Smooth muscle cell (in vitro differentiated cells): Measurements from ENCODE around the gene ADO. TPM values are rescaled to one million over a fixed set of nuclear protein-coding genes. Genes with fewer than 3 reads are reported as not detected.

ENCODE experiments used
- DNase-seq: peaks from one replicate; lab custom pipeline; 2025; ENCODE audit not compliant: unreplicated experiment; lab: John Stamatoyannopoulos, UW
- H2AFZ ChIP-seq: fragments of 200-600 bp; sonication (generic); 2 replicates; pipeline ENCODE4 v1.6.0; 2016; ENCODE audit warnings: antibody characterized with exemption, low read depth, mild to moderate bottlenecking
- H3F3A ChIP-seq: fragments of 200-600 bp; sonication (generic); 2 replicates; pipeline ENCODE4 v1.6.0; 2017; ENCODE audit warnings: antibody characterized with exemption, low read depth
- H3K27ac ChIP-seq: fragments of 200-600 bp; sonication (generic); 2 replicates; pipeline ENCODE4 v1.5.1; 2016; ENCODE audit warnings: low read depth, mild to moderate bottlenecking
- H3K27me3 ChIP-seq: fragments of 200-600 bp; sonication (generic); 2 replicates; pipeline ENCODE4 v1.6.1; 2016; ENCODE audit warnings: low read depth, mild to moderate bottlenecking
- H3K36me3 ChIP-seq: fragments of 200-600 bp; sonication (generic); 2 replicates; pipeline ENCODE4 v1.5.1; 2016; ENCODE audit warnings: low read depth
- H3K4me1 ChIP-seq: fragments of 200-600 bp; sonication (generic); 2 replicates; pipeline ENCODE4 v1.5.1; 2016; ENCODE audit warnings: low read depth
- H3K4me2 ChIP-seq: fragments of 200-600 bp; sonication (generic); 2 replicates; pipeline ENCODE4 v1.6.0; 2016; ENCODE audit warnings: mild to moderate bottlenecking
- H3K4me3 ChIP-seq: fragments of 200-600 bp; sonication (generic); 2 replicates; pipeline ENCODE4 v1.5.1; 2016; ENCODE audit warnings: mild to moderate bottlenecking
- H3K79me2 ChIP-seq: fragments of 200-600 bp; sonication (generic); 2 replicates; pipeline ENCODE4 v1.6.0; 2016; ENCODE audit warnings: low read depth, mild to moderate bottlenecking
- H3K9ac ChIP-seq: fragments of 200-600 bp; sonication (generic); 2 replicates; pipeline ENCODE4 v1.6.0; 2016; ENCODE audit warnings: low read depth
- H3K9me3 ChIP-seq: fragments of 200-600 bp; sonication (generic); replicated peaks from 2 replicates; pipeline ENCODE4 v1.5.1; 2016; ENCODE audit warnings: low read depth
- H4K20me1 ChIP-seq: fragments of 200-600 bp; sonication (generic); 2 replicates; pipeline ENCODE4 v1.6.0; 2016; ENCODE audit warnings: low read depth
- WGBS: methylation state at CpG from one replicate; pipeline ENCODE4 v1.1.7; 2016; ENCODE audit warnings: low lambda C conversion rate; 5-methylcytosine and 5-hydroxymethylcytosine counted together
- polyA plus RNA-seq: library from polyadenylated mRNA; unstranded; fragments of >200 nt; fragmentation: Nextera tagmentation; extraction: Ambion mirVana; gene quantifications from 2 replicates; pipeline ENCODE4 v1.2.1, GENCODE V29; 2016
- total RNA-seq: library from RNA; depleted of rRNA; stranded (reverse); fragments of >200 nt; gene quantifications from 2 replicates; pipeline ENCODE4 v1.2.3, GENCODE V29; 2014
- TF ChIP-seq, protein P1 (sequence below): fragments of 200-600 bp; sonication (generic); IDR thresholded peaks from 2 replicates; pipeline ENCODE4 v1.5.1; 2017; ENCODE audit warnings: borderline replicate concordance, mild to moderate bottlenecking, antibody characterized with exemption; ENCODE audit not compliant: insufficient read depth, poor library complexity, severe bottlenecking

Gene ADO
- total and polyA plus RNA-seq, 2 experiments from 2014 or later = 11.9 to 32.4 TPM

DNA sequence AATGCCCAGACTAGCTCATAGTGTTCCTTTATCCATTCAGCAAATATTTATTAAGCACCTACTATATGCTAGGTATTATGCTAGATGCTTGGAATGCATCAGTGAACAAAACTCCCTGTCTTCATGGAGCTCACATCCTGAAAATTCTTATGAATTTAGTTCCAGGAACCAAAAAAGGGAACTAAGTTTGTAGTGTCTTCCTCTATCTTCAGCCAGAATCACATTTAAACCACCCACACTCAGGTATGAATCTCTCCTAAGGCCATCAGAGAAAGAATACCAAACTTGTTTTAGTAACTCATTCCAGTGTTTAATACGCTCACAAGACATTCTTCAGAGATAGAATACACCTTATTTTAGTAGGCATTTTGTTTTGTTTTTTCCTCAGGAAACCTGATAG lies 21.8 kb downstream of the ADO start:
- peaks cover 14% of the 10 kb centered on the region for H3K27me3 ChIP-seq
- 85% methylated on average over 1 of the region's 1 CpG for WGBS
- no peak overlapping the region for H2AFZ ChIP-seq
- H3K4me3 ChIP-seq = no peak overlapping the region
- H3K79me2 ChIP-seq = no peaks in the 10 kb centered on the region
- no peaks in the 10 kb centered on the region for H4K20me1 ChIP-seq
- no peak overlapping the region for H3K4me2 ChIP-seq
- no peak for DNase-seq
- no peak overlapping the region for H3K9ac ChIP-seq
- no peaks in the 10 kb centered on the region for H3K36me3 ChIP-seq
- peaks cover 6% of the 10 kb centered on the region for H3K4me1 ChIP-seq
- TF ChIP-seq, protein P1, sequence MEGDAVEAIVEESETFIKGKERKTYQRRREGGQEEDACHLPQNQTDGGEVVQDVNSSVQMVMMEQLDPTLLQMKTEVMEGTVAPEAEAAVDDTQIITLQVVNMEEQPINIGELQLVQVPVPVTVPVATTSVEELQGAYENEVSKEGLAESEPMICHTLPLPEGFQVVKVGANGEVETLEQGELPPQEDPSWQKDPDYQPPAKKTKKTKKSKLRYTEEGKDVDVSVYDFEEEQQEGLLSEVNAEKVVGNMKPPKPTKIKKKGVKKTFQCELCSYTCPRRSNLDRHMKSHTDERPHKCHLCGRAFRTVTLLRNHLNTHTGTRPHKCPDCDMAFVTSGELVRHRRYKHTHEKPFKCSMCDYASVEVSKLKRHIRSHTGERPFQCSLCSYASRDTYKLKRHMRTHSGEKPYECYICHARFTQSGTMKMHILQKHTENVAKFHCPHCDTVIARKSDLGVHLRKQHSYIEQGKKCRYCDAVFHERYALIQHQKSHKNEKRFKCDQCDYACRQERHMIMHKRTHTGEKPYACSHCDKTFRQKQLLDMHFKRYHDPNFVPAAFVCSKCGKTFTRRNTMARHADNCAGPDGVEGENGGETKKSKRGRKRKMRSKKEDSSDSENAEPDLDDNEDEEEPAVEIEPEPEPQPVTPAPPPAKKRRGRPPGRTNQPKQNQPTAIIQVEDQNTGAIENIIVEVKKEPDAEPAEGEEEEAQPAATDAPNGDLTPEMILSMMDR = no peak
- H3K9me3 ChIP-seq = no peaks in the 10 kb centered on the region
- H3F3A ChIP-seq = peaks cover 6% of the 10 kb centered on the region
- no peak overlapping the region for H3K27ac ChIP-seq

GRCh38 chr10:62829622-62830021 lies 25.1 kb downstream of the ADO start:
- DNase-seq = no peak
- Histone ChIP-seq H3F3A (peaks cover 6% of the 10 kb centered on the region), H3K4me1 (peaks cover 6% of the 10 kb centered on the region), H3K79me2 (no peaks in the 10 kb centered on the region), H4K20me1 (no peaks in the 10 kb centered on the region), H3K9ac (no peak overlapping the region), H3K4me3 (no peak overlapping the region), H3K36me3 (no peaks in the 10 kb centered on the region), H3K27me3 (no peaks in the 10 kb centered on the region), H3K9me3 (no peaks in the 10 kb centered on the region), H3K4me2 (no peak overlapping the region), H3K27ac (no peak overlapping the region), H2AFZ (no peak overlapping the region)
- 89% methylated on average over 2 of the region's 2 CpGs for WGBS
- TF ChIP-seq, protein P1 = no peak

GRCh38 chr10:62830679-62831078 lies 26.2 kb downstream of the ADO start:
- Histone ChIP-seq H3K27ac (peak overlapping the region; percentile 41), H2AFZ (peak overlapping the region; percentile 33), H3K9me3 (no peaks in the 10 kb centered on the region), H3K36me3 (no peaks in the 10 kb centered on the region), H3K27me3 (no peaks in the 10 kb centered on the region), H3F3A (peaks cover 6% of the 10 kb centered on the region), H3K79me2 (no peaks in the 10 kb centered on the region), H3K9ac (no peak overlapping the region), H3K4me1 (peaks cover 6% of the 10 kb centered on the region), H3K4me3 (no peak overlapping the region), H3K4me2 (peak overlapping the region; percentile 26), H4K20me1 (no peaks in the 10 kb centered on the region)
- WGBS = 55% methylated on average over 4 of the region's 4 CpGs
- no peak for DNase-seq
- TF ChIP-seq, protein P1 = no peak

DNA sequence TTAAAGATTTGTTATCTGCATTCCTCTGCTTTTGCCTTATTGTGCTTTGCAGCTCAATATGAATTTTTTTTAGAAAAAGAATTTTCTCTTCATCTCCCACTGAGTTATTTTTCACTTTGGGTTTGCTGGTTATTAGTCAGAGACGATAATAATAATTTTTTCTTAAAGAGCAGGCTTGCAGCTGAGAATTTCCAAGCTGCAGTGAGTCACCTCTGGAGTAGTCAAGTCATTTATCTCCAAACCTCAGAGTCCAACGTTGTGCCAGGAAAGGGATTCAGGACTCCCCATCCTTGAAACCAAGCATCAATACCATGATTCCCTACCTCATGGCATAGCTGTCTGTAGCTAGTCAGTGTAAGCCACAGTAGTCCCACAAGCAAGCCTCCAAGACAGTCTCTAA lies 26.8 kb downstream of the ADO start:
- no peaks in the 10 kb centered on the region for H3K79me2 ChIP-seq
- H3K27me3 ChIP-seq = no peaks in the 10 kb centered on the region
- H3K27ac ChIP-seq = peak overlapping the region; percentile 54
- H3K9ac ChIP-seq = no peak overlapping the region
- peaks cover 6% of the 10 kb centered on the region for H3F3A ChIP-seq
- peaks cover 6% of the 10 kb centered on the region for H3K4me1 ChIP-seq
- H2AFZ ChIP-seq = no peak overlapping the region
- H3K9me3 ChIP-seq = no peaks in the 10 kb centered on the region
- no peak overlapping the region for H3K4me3 ChIP-seq
- H3K36me3 ChIP-seq = no peaks in the 10 kb centered on the region
- DNase-seq = no peak
- H4K20me1 ChIP-seq = no peaks in the 10 kb centered on the region
- H3K4me2 ChIP-seq = peak overlapping the region; percentile 26
- TF ChIP-seq, protein P1 = no peak
- WGBS = 4% methylated on average over 2 of the region's 2 CpGs
